ENCODE data around the gene C1orf159.

DNA sequence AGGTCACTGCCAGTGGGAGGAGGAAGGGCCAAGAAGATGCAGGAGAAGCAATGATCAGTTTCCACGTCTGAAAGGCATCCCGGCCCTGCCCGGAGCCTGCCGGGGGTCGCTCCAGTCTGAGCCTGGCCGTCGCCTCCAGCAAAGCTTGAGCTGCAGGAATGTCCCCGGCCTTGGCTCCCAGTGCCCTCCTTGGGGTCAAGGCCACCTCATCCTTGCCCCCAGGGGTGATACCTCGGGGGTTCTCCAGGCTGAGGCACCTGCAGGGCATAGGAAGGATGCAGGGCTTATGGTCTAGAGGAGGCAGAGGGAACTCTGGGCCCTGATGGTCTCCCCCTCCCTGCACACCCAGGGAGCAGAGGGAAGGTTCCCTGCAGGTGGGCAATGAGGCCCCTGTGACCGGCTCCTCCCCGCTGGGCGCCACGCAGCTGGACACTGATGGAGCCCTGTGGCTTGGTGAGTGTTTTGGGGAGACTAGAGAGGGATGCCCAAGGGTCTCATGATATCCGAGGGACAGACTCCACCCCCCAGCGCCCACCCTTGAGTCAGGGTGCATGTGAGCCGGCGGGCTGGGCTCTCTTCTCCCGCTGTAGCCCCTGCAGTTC, 61.7 kb downstream of the C1orf159 start:
- TF ChIP-seq, protein P1, sequence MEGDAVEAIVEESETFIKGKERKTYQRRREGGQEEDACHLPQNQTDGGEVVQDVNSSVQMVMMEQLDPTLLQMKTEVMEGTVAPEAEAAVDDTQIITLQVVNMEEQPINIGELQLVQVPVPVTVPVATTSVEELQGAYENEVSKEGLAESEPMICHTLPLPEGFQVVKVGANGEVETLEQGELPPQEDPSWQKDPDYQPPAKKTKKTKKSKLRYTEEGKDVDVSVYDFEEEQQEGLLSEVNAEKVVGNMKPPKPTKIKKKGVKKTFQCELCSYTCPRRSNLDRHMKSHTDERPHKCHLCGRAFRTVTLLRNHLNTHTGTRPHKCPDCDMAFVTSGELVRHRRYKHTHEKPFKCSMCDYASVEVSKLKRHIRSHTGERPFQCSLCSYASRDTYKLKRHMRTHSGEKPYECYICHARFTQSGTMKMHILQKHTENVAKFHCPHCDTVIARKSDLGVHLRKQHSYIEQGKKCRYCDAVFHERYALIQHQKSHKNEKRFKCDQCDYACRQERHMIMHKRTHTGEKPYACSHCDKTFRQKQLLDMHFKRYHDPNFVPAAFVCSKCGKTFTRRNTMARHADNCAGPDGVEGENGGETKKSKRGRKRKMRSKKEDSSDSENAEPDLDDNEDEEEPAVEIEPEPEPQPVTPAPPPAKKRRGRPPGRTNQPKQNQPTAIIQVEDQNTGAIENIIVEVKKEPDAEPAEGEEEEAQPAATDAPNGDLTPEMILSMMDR (IDR thresholded peaks at IDR 0.05): no peak
- TF ChIP-seq EZH2phosphoT487 (IDR thresholded peaks at IDR 0.05): no peak

Measured in neural progenitor cell (in vitro differentiated cells).